Karpas-422 (cell line): ENCODE results near the gene KIF18A. TPM values are rescaled to one million over a fixed set of nuclear protein-coding genes. Genes with fewer than 3 reads are reported as not detected.
"Not testable (repeated sequence)": the region's sequence is repeated elsewhere in the genome, so short reads cannot be mapped to it uniquely, and the experiment has no call there.

Experiments
- DNase-seq: peaks from one replicate; pipeline ENCODE4 v3.0.0-alpha.2; 2015
- H2AFZ ChIP-seq: fragments of 200-600 bp; sonication (generic); 2 replicates; pipeline ENCODE4 v1.6.1; 2014; ENCODE audit warnings: antibody characterized with exemption, low read length, mixed read lengths
- H3K27ac ChIP-seq: fragments of 200-600 bp; sonication (generic); 2 replicates; pipeline ENCODE4 v1.5.1; 2014; ENCODE audit warnings: mild to moderate bottlenecking, low read length, moderate library complexity
- H3K27me3 ChIP-seq: fragments of 200-600 bp; sonication (generic); 2 replicates; pipeline ENCODE4 v1.6.1; 2014; ENCODE audit warnings: low read length, mixed read lengths
- H3K36me3 ChIP-seq: fragments of 200-600 bp; sonication (generic); 2 replicates; pipeline ENCODE4 v1.6.1; 2014; ENCODE audit warnings: low read length, mixed read lengths; ENCODE audit not compliant: insufficient read depth
- H3K4me1 ChIP-seq: fragments of 200-600 bp; sonication (generic); 2 replicates; pipeline ENCODE4 v1.6.1; 2014; ENCODE audit warnings: mild to moderate bottlenecking, low read length, mixed read lengths
- H3K4me2 ChIP-seq: fragments of 200-600 bp; sonication (generic); 2 replicates; pipeline ENCODE4 v1.6.1; 2014; ENCODE audit warnings: low read length, low read depth, mild to moderate bottlenecking; ENCODE audit not compliant: poor library complexity, severe bottlenecking
- H3K4me3 ChIP-seq: fragments of 200-600 bp; sonication (generic); 2 replicates; pipeline ENCODE4 v1.5.1; 2014; ENCODE audit warnings: mild to moderate bottlenecking, antibody characterized with exemption, low read length, mixed read lengths
- H3K79me2 ChIP-seq: fragments of 200-600 bp; sonication (generic); 2 replicates; pipeline ENCODE4 v1.6.1; 2014; ENCODE audit warnings: mild to moderate bottlenecking, low read length, mixed read lengths
- H3K9ac ChIP-seq: fragments of 200-600 bp; sonication (generic); 2 replicates; pipeline ENCODE4 v1.6.0; 2014; ENCODE audit warnings: low read length
- H3K9me2 ChIP-seq: fragments of 200-600 bp; sonication (generic), shearing (Covaris generic); replicated peaks from 2 replicates; pipeline ENCODE4 v1.6.0; 2014; ENCODE audit warnings: mild to moderate bottlenecking, low read length, moderate library complexity; ENCODE audit not compliant: insufficient read depth
- H3K9me3 ChIP-seq: fragments of 300-700, 200-600 bp; sonication (generic); 2 replicates; pipeline ENCODE4 v1.6.1; 2014; ENCODE audit warnings: low read length, mixed read lengths
- H4K20me1 ChIP-seq: fragments of 200-600 bp; sonication (generic); 2 replicates; pipeline ENCODE4 v1.6.1; 2014; ENCODE audit warnings: mild to moderate bottlenecking, antibody characterized with exemption, low read length, low read depth; ENCODE audit not compliant: insufficient read depth
- total RNA-seq: library from RNA; depleted of rRNA; stranded (reverse); fragments of >200 nt; shearing (Covaris generic); gene quantifications from 2 replicates; pipeline ENCODE4 v1.2.3, GENCODE V29; 2014; ENCODE audit warnings: low replicate concordance

Gene KIF18A
- total RNA-seq, 1 experiment from 2014 or later, result 30.7 TPM

- Histone ChIP-seq H3K36me3 (peaks cover 33% of the 10 kb centered on the region), H3K4me2 (no peak overlapping the region), H3K9me3 (peaks cover 16% of the 10 kb centered on the region; the same call in 1 of the 2 replicates), H3K27ac (no peak overlapping the region), H3K9ac (no peak overlapping the region), H3K79me2 (peaks cover 5% of the 10 kb centered on the region), H3K4me1 (no peaks in the 10 kb centered on the region), H4K20me1 (no peaks in the 10 kb centered on the region), H3K9me2 (no peaks in the 10 kb centered on the region), H2AFZ (no peak overlapping the region), H3K27me3 (no peaks in the 10 kb centered on the region), H3K4me3 (no peak overlapping the region)
- no peak for DNase-seq
Measured at GRCh38 chr11:28139841-28140415, 32.0 kb upstream of the KIF18A start.

- H3K27ac ChIP-seq, result no peak overlapping the region
- H3K9me3 ChIP-seq, result peaks cover 16% of the 10 kb centered on the region
- no peaks in the 10 kb centered on the region for H3K27me3 ChIP-seq
- H3K79me2 ChIP-seq, result 0 out of 2 replicates have a peak, but pooled peaks cover 5% of the 10 kb centered on the region
- no peak for DNase-seq
- no peak overlapping the region for H2AFZ ChIP-seq
- H3K4me1 ChIP-seq, result no peaks in the 10 kb centered on the region
- H3K4me3 ChIP-seq, result no peak overlapping the region
- no peaks in the 10 kb centered on the region for H3K9me2 ChIP-seq
- H3K9ac ChIP-seq, result no peak overlapping the region
- H3K36me3 ChIP-seq, result peaks cover 44% of the 10 kb centered on the region
- no peak overlapping the region for H3K4me2 ChIP-seq
- no peaks in the 10 kb centered on the region for H4K20me1 ChIP-seq
Measured at GRCh38 chr11:28137832-28138231, 29.9 kb upstream of the KIF18A start.

GRCh38 chr11:28137366-28137765 is 29.4 kb upstream of the KIF18A start:
- Histone ChIP-seq H4K20me1 (no peaks in the 10 kb centered on the region), H2AFZ (no peak overlapping the region), H3K4me1 (no peaks in the 10 kb centered on the region), H3K9me2 (no peaks in the 10 kb centered on the region), H3K9ac (no peak overlapping the region), H3K79me2 (peaks cover 3% of the 10 kb centered on the region; the same call in 1 of the 2 replicates), H3K4me3 (no peak overlapping the region), H3K27ac (no peak overlapping the region), H3K4me2 (no peak overlapping the region), H3K9me3 (peaks cover 16% of the 10 kb centered on the region), H3K36me3 (peaks cover 44% of the 10 kb centered on the region), H3K27me3 (no peaks in the 10 kb centered on the region)
- no peak for DNase-seq

- H3K9ac ChIP-seq, H3K27ac ChIP-seq, H3K4me2 ChIP-seq, DNase-seq, H3K9me2 ChIP-seq, H3K27me3 ChIP-seq, H2AFZ ChIP-seq, H3K79me2 ChIP-seq, H4K20me1 ChIP-seq, H3K4me1 ChIP-seq, H3K4me3 ChIP-seq: not testable (repeated sequence)
- Histone ChIP-seq H3K9me3 (peaks cover 16% of the 10 kb centered on the region), H3K36me3 (peaks cover 44% of the 10 kb centered on the region)
Measured at GRCh38 chr11:28136157-28136556, 28.2 kb upstream of the KIF18A start.

- no peak for DNase-seq
- Histone ChIP-seq H3K4me1 (no peaks in the 10 kb centered on the region), H3K4me3 (no peak overlapping the region), H3K36me3 (peaks cover 40% of the 10 kb centered on the region), H2AFZ (no peak overlapping the region), H3K9me3 (peaks cover 16% of the 10 kb centered on the region), H3K4me2 (no peak overlapping the region), H4K20me1 (no peaks in the 10 kb centered on the region), H3K27me3 (no peaks in the 10 kb centered on the region), H3K79me2 (peaks cover 12% of the 10 kb centered on the region; the same call in 1 of the 2 replicates), H3K9me2 (no peaks in the 10 kb centered on the region), H3K27ac (no peak overlapping the region), H3K9ac (no peak overlapping the region)
Measured at GRCh38 chr11:28133146-28133545, 25.2 kb upstream of the KIF18A start.

GRCh38 chr11:28132548-28132947 is 24.6 kb upstream of the KIF18A start:
- Histone ChIP-seq H3K79me2 (peaks cover 16% of the 10 kb centered on the region), H3K4me2 (no peak overlapping the region), H3K4me3 (no peak overlapping the region), H3K9me3 (peaks cover 12% of the 10 kb centered on the region), H2AFZ (no peak overlapping the region), H3K9ac (no peak overlapping the region), H3K36me3 (peaks cover 34% of the 10 kb centered on the region), H3K27ac (no peak overlapping the region), H4K20me1 (no peaks in the 10 kb centered on the region), H3K27me3 (no peaks in the 10 kb centered on the region), H3K4me1 (no peaks in the 10 kb centered on the region), H3K9me2 (no peaks in the 10 kb centered on the region)
- no peak for DNase-seq

- Histone ChIP-seq H4K20me1 (no peaks in the 10 kb centered on the region), H3K4me1 (peaks cover 24% of the 10 kb centered on the region), H3K27ac (no peak overlapping the region), H3K4me2 (no peak overlapping the region), H3K36me3 (peaks cover 14% of the 10 kb centered on the region; the same call in 1 of the 2 replicates), H3K4me3 (no peak overlapping the region), H3K27me3 (no peaks in the 10 kb centered on the region), H2AFZ (no peak overlapping the region), H3K9ac (no peak overlapping the region), H3K9me3 (no peaks in the 10 kb centered on the region), H3K9me2 (no peaks in the 10 kb centered on the region; the same call in 1 of the 2 replicates), H3K79me2 (peaks cover 78% of the 10 kb centered on the region)
- no peak for DNase-seq
Measured at GRCh38 chr11:28123151-28123581, 15.2 kb upstream of the KIF18A start.

- Histone ChIP-seq H3K9me2 (no peaks in the 10 kb centered on the region), H3K36me3 (peaks cover 25% of the 10 kb centered on the region; the same call in 1 of the 2 replicates), H3K4me1 (peaks cover 31% of the 10 kb centered on the region), H3K9ac (no peak overlapping the region), H3K27me3 (no peaks in the 10 kb centered on the region), H3K9me3 (no peaks in the 10 kb centered on the region), H3K27ac (no peak overlapping the region), H3K79me2 (peaks cover 77% of the 10 kb centered on the region), H4K20me1 (no peaks in the 10 kb centered on the region), H3K4me3 (no peak overlapping the region), H3K4me2 (no peak overlapping the region), H2AFZ (no peak overlapping the region)
- DNase-seq, result no peak
Measured at GRCh38 chr11:28117712-28118111, 9.8 kb upstream of the KIF18A start.
